ENCODE measurements around the gene UBE2V1.
A peak's percentile ranks its signal among the peaks of the same experiment; 100 is the strongest.
"Not testable (repeated sequence)": the region's sequence is repeated elsewhere in the genome, so short reads cannot be mapped to it uniquely, and the experiment has no call there.

UBE2V1 gene

GRCh38 chr20:50141811-50142561, 29.0 kb upstream of the UBE2V1 start:
- DNase-seq (ENCODE audit: insufficient read length, low spot score) (no peak), FAIRE-seq (no peak)
- TF ChIP-seq CTCF (IDR thresholded peaks at IDR 0.05; ENCODE audit: insufficient read depth, missing control alignments): no peak

GRCh38 chr20:50141018-50141675, 28.2 kb upstream of the UBE2V1 start:
- DNase-seq (ENCODE audit: insufficient read length, low spot score) (no peak), FAIRE-seq (no peak)
- TF ChIP-seq CTCF (IDR thresholded peaks at IDR 0.05; ENCODE audit: insufficient read depth, missing control alignments): no peak

GRCh38 chr20:50140339-50140859, 27.4 kb upstream of the UBE2V1 start:
- no peak for DNase-seq (ENCODE audit: insufficient read length, low spot score)
- FAIRE-seq: no peak
- no peak for TF ChIP-seq CTCF (IDR thresholded peaks at IDR 0.05; ENCODE audit: insufficient read depth, missing control alignments)

- FAIRE-seq: no peak
- peak; percentile 4 for TF ChIP-seq CTCF (IDR thresholded peaks at IDR 0.05; ENCODE audit: insufficient read depth, missing control alignments)
- DNase-seq (ENCODE audit: insufficient read length, low spot score): no peak
Observed at GRCh38 chr20:50138479-50139393, 25.8 kb upstream of the UBE2V1 start.

GRCh38 chr20:50138120-50138478, 25.1 kb upstream of the UBE2V1 start:
- FAIRE-seq: no peak
- no peak for DNase-seq (ENCODE audit: insufficient read length, low spot score)
- TF ChIP-seq CTCF (IDR thresholded peaks at IDR 0.05; ENCODE audit: insufficient read depth, missing control alignments): no peak

GRCh38 chr20:50137702-50138101, 24.8 kb upstream of the UBE2V1 start:
- not testable (repeated sequence) for FAIRE-seq; DNase-seq (ENCODE audit: insufficient read length, low spot score)

GRCh38 chr20:50136822-50137599, 24.1 kb upstream of the UBE2V1 start:
- TF ChIP-seq CTCF (IDR thresholded peaks at IDR 0.05; ENCODE audit: insufficient read depth, missing control alignments): no peak
- FAIRE-seq: no peak

GRCh38 chr20:50135157-50135556, 22.2 kb upstream of the UBE2V1 start:
- not testable (repeated sequence) for FAIRE-seq; DNase-seq (ENCODE audit: insufficient read length, low spot score)

More at GRCh38 chr20:50136822-50137599, 24.1 kb upstream of the UBE2V1 start:
- no peak for DNase-seq (ENCODE audit: insufficient read length, low spot score)

All from D721Med (cell line).